HG02763 (cell line): ENCODE measurements around the gene FAM168B.
"Not testable (repeated sequence)": the region's sequence is repeated elsewhere in the genome, so short reads cannot be mapped to it uniquely, and the experiment has no call there.

Experiments
- ATAC-seq: cut with Tn5 transposase; IDR thresholded peaks from one replicate; pipeline ENCODE4 v1.9.1; 2021; ENCODE audit warnings: mild to moderate bottlenecking, moderate library complexity; ENCODE audit not compliant: unreplicated experiment

FAM168B gene, protein sequence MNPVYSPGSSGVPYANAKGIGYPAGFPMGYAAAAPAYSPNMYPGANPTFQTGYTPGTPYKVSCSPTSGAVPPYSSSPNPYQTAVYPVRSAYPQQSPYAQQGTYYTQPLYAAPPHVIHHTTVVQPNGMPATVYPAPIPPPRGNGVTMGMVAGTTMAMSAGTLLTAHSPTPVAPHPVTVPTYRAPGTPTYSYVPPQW

DNA sequence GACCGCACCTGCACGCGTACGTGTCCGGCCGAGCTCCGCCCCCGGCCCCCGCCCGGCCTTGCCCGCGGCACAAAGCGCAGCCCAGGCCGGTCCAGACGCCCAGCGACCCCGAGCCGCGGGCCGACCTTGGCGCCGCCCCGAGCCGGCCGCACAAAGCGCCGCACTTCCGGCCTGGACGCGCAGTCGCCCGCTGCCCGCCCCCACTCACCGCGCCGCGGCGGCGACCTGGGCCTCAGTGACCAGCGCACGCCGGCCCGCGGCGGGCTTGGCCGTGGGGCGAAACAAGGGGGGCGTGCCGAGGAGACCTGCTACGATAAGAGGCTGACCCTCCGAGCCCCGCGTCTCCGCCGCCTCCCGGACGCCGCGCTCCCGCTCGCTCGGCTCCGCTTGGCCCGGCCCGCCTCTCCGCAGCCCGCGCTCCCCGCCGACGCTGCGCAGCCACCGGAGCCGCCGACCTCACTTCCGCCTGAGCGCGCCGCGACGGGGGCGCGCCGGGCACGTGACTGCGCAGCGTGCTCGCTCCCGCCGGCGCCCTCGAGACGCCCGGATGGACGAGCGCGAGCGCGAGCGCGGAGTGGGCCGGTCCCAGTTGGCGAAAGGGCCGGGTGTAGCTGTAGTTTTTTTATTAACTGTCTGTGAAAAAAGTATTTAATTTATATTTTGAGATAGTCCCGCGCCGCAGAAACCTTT lies at the start of gene FAM168B:
Gene FAM168B (minus strand): TSS at position 455 of the 690 bp plus-strand sequence. CDS start 10,814 bp downstream, outside the sequence.
- ATAC-seq = peak; percentile 80

DNA sequence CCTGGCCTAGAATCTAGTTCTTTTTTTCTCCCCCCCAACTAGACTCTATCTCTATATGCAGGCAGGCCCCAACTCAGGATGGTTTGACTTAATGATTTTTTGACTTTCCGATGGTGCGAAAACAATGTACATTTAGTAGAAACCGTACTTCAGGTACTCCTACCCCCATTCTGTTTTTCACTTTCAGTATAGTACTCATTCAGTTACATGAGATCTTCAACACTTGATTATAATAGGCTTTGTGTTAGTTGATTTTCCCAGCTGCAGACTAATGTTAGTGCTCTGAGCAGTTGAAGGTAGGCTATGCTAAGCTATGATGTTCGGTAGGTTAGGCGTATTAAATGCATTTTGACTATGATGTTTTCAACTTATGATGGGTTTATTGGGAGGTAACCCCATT lies 49.6 kb upstream of the FAM168B start:
- ATAC-seq = no peak

DNA sequence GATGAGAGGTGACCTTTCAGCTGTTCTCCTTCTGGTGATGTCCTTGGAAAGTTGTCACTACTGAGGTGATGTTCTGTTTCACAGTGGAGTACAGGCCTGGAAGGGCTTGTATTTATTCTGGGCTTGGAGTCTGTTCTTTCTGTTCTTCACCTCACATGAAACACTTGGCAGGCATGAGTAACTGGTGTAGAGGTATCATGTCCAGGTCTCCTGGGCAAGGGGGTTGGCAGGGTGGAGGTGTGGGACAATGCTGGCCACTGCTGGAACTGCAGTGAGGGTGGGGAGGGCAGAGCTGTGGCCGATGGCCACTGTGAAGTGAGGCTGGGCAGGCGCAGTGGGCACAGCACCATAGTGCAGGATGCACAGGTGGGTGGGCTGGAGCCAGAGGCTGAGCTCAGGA lies 47.3 kb upstream of the FAM168B start:
- ATAC-seq = no peak

DNA sequence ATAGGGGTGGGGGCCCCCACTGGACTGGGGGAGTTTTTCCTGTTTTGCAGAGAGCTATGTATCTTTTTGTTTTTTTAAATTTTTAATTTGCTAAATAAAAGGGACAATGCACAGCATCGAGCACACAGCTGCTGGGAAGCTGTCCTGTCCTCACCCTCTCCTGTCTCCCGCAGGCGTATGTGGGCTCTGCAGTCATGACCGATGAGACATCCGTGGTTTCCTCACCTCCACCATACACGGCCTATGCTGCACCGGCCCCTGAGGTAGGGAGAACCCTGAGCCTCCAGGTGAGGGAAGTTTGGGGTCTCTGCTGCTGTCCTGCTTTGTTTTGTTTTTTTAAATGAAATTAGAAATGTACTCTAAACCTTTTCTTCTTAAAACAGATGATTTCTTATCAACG lies 39.5 kb upstream of the FAM168B start:
- ATAC-seq = no peak

DNA sequence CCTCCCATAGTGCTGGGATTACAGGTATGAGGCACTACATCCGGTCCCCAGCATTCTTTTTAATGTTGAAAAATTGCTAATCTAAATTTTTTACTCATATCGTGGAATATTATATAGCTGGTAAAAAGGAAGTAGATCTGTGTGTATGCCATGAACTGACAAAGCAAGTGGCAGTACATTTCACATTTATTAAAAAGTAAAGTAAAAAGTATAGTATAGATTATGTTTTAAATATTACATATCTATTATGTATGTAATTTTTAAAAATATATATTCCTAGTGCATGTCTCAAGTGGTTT lies 37.0 kb upstream of the FAM168B start:
- ATAC-seq = no peak

DNA sequence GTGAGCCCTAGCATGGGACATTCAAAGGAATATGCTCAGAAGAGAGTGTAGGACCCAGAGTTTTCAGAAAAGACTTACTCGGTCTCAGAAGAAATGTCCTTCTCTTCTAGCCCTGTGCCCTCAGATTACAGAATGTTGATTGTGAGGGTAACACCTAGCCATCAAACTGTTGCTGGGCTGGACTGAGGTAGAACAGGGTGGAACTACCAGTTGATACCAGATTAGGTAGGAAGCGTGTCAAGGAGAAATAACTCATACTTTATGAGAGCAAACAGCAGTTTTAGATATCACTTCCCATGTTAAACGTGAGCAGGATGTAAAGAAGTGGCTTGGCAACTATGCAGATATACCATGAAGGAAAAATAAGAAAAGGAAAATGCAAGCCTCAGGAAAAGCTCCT lies 34.7 kb upstream of the FAM168B start:
- no peak for ATAC-seq

DNA sequence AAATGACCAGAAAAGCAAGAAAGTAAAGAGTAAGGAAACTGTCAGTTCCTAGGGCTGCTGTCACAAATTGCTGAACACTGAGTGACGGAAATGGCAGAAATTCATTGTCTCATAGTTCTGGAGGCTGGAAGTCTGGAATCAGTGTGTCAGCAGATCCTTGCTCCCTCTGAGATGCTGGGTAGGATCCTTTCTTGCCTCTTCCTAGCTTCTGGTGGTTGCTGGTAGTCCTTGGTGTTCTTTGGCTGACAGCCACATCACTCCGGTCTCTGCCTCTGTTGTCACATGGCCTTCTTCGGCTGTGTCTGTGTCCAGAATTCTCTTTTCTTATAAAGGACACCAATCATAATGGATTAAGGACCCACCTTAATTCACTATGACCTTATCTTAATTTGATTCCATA lies 33.8 kb upstream of the FAM168B start:
- ATAC-seq = no peak

DNA sequence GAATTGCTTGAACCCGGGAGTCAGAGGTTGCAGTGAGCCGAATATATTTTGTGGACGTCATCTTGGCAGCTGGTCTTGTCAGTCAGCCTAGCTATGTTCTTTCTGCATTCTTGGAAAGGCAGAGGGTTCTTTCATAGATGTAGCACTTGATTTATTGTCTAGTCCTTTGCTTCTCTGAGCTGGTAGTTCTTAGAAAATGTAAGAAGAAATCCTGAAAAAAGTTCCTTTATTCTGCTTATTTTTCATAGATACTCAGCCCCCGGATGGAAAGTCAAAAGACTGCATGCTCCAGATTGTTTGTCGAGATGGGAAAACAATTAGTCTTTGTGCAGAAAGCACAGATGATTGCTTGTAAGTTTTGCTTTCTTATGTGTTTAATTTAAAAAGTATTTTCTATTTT lies 33.2 kb upstream of the FAM168B start:
- no peak for ATAC-seq

DNA sequence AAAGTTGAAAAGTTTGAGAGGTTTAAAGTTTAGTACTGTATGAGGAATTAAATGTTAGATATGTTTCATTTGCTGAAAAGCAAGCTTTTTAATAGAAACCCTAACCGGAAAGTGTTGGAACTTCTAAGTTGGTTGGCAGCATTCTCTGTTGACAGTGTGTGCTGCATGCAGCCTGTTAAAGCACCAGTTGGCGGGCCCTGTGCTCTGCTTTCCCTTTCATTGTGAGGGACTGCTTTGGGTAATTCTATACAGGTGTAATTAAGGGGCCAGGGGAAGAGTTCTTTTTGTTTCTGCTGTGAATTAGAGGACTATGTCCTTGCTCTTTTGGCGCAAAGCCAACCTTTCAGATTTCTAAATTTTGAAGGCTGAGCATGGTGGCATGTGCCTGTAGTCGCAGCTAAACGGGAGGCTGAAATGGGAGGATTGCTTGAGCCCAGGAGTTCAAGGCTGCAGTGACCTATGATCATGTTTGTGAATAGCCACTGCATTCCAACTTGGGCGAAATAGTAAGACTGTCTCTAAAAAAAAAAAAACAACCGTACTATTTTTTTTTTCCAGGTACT lies 32.0 kb upstream of the FAM168B start:
- ATAC-seq = no peak

DNA sequence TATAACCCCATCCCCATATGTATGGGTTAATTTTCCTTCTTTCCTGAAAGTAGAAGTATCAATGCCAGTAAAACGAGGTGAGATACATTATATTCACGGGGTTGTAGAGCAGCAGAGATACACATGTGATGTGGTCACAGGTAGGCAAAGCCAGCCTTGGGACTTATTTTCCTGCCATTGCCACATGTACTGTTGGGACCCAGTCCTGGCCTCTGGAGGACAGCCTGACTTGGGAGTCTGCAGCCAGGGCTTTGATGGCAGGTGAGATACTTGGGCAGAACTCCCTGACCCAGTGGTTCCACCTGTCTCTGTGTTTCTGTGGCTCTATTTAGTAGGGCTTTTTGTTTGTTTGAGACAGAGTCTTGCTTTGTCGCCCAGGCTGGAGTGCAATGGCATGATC lies 29.9 kb upstream of the FAM168B start:
- no peak for ATAC-seq

DNA sequence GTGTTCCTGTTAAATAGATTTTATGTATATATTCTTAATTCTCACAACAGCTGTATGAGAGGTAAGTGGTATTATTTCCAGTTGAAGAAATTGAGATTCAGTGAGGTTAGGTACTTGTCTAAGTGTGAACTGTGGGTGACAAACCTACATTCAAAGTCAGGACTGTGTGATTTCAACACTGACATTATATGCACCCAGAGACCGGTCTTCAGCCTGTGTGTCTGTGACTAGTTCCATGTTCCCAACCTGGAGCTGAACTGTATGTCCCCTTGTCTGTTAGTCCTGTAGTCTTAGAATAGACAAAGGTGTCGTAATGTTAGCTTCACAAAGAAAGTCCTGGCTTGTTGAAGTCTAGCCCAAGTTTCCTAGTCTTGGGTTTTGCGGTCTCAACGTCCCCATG lies 29.2 kb upstream of the FAM168B start:
- ATAC-seq = no peak

DNA sequence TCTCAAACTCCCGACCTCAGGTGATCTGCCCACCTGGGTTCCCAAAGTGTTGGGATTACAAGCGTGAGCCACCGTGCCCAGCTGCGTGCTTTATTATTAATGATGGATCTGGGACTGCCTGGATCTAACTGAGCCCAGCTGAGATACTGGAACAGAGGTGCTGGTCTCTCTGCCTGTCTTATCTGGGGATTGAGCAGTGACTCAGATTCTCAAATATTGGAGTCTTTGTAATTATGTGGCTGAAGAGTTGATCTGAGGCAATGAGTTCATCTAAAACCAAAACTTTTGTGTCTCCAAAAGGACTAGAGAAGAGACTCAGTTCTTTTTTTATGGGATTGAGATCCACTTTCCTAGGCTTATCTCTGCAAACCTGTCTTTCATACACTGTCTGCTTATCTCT lies 28.2 kb upstream of the FAM168B start:
- ATAC-seq = no peak

DNA sequence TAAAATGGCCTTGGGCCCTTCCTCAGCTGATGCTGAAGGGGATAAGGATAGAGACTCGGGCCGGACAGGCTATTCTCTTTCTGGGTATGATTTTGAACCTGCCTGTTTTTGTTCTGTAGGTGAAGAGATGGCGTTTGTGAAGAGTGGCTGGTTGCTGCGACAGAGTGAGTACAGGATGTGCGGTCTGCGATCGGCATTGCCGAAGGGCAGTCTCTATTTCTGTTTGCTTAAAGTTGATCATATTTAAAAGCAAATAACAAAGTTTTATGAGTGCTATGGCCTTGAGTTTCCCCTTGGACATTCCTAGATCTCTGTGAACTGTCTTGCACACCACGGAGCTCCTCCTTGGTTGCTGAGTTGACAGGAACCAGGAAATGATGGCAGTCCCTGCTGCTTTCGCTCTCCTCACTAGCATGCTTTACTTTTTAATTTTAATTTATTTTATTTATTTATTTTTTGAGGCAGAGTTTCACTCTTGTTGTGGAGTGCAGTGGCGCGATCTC lies 27.6 kb upstream of the FAM168B start:
- no peak for ATAC-seq

DNA sequence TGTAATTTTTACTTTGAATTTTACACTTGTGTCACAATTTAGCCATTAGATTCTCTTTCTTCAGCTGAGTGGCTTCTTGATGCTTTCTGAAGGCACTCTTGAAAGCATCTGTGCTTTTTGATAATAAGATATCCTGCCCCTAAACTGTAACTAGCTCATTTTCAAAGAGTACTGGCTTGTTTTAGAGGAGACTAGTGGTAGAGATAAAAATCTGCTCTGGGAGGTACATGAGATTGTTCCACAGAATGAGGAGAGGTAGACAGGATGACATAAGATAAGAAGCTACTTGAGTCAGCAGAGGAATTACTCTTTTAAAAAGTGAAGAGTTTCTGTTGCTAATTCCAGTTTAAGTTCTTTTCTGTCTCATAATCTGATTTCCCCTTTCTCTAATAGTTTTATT lies 22.5 kb upstream of the FAM168B start:
- ATAC-seq = no peak

DNA sequence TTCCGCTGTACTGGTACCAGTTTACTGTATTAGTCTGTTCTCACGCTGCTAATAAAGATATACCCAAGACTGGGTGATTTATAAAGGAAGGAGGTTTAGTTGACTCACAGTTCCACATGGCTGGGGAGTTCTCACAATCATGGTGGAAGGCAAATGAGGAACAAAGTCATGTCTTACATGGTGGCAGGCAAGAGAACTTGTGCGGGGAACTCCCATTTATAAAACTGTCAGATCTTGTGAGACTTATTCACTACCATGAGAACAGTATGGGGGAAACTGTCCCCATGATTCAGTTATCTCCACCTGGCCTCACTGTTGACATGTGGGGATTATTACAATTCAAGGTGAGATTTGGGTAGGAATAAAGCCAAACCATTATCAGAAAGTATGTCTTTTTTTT lies 21.7 kb upstream of the FAM168B start:
- not testable (repeated sequence) for ATAC-seq

DNA sequence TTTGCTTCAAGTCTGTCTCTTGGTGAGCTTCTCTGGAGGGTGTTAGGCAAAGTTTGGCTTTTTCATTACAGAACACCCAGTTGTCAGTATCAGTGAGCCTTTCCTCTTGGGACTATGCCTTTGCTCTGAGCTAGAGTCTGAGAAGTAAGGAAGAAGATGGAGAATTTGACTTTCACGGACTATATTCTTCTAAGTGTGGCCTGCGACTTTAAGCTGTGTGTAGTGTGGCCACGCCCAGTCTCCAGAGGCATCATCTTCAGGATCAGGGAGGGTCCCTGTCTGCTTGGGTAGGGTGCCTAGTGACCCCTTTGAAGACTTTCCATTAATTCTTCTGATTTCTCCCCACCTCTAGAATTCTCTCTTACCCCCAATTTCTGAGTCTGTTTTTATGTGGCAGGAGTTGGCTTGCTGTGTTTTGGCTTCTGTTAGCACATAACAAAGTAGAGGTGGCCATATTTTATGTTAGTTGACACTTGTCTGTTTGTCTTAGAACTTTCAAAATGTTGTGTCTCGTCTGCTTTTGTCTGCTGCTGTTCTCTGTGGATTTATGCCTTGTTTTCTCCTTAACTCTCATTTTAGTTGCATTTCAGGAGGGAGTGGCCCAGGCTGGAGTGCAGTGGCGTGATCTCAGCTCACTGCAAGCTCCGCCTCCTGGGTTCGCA lies 20.4 kb upstream of the FAM168B start:
- ATAC-seq = no peak

DNA sequence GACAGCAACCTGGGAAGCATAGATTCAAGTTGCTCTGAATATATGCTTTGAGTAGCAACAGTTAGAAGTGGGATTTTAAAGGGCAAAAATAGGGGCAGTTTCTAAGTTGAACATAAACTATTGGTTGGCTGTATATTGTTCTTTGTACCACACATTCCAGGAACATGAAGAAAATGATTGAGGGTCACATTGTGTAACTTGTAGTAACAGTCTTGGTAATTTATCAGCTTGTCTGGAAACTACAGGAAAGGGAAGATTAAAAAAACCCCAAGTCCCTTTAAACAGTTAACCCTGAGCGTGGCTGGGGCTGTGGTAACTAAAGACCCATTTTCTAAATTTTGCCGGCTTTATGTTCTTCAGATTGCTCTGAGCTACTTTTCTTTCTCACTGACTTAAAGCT lies 19.3 kb upstream of the FAM168B start:
- no peak for ATAC-seq

DNA sequence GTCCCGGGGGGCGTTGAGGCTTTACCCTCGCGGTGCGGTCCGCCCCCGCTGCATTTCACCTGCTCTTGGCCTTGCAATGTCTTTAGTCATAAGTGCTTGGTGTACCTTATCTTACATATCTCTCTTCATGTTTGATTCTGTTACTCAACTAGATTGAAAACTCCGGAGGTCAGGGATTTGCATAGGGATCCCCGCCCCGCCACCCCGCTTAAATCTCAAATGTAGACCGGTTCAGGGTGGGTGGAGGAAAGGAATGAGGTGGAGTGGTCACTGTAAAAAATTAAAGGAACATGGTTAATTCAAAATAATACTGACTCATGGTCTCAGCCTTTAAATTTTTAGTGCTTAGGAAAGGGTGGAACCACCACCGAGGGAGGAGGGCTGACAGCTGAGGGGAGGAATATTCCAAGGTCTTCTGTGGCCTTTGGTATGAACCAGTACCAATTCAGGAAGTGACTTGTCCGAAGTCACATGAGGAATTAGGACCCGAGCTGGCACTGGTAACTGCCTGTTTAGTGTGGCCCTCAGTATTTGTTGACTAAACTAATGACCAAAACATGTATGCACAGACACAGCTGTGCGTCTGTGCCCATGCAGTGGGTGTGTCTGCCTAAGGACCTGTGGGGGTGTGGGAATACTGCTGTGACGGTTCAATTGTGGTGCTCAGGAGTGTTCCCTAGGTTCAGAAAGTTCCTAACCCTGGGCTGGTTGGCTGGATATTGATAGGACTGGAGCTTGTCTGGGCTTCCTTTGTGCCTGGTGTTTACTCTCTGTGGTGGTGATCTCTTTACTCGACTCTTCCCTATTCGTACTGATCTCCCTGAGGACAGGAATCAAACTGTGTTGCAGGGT lies 12.9 kb upstream of the FAM168B start:
- peak; percentile 42 for ATAC-seq

DNA sequence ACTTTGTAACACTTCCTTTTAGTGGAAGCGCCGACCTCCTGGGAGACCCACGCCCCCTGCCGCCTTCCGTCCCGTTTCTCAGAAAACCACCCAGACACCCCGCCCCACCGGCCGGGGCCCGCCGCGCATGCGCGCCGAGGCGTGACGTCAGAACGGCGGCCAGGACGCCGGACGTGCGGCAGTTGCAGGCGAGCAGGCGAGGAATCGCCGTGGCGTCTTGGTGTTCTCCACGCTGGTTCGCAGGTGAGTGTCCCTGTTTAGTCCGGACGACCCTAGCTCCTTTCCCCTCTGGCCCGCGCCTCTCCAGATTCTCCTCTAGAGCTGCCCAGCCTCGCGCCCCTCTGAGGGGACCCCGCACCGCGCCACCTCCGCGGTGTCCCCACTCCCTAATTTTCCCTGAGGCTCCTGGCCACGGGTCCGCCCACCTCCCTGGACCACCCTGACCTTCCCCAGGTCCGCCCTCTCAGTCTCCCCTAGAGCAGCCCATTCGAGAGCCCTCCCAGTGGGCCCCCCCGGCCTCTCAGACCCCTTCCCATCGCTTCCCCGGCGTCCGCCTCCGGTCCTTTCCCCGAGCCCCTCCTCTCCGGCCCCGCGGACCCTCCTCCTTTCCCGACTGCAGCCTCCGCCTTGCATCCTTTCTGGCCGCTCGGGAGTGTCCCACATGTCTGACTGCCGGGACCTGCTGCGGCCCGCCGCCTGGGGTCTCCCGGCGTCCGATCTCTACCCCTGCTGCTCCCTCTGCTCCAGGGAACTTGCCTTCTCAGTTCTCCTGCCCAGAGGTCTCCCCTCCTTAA lies 12.1 kb upstream of the FAM168B start, which contains the start of gene PLEKHB2:
Gene PLEKHB2 (plus strand): TSS at position 181 of the 794 bp plus-strand sequence. CDS start 15,606 bp downstream, outside the sequence.
- ATAC-seq = peak; percentile 85

DNA sequence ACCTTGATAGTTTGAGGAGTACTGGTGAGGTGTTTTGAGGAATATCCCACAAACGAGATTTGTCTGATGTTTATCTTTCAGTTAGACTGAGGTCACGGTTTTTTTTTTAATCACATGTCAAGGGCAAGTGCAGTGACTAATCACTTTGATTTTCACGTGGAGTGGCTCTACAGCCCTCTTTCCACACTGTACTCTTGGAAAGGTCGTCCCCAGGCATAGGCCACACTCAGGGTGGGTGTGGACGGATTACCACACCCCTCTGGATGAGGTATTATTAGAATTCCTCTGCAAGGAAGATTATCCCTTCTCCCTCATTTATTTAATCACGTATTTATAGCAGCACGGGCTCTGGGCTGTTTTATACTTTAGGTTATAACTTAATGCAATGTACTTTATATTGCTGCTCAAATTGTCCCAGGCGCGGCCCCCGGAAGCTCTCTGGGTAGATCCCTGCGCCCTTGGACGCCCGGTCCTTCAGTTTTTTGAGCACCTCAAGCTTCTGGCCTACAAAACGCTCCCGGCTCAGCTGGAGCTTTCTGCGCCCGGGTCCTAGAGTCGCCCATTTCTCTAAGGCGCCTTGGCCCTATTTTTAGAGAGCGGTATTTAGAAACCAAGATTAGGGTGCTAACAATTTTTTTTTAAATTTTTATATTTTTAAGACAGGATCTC lies 11.4 kb upstream of the FAM168B start:
- ATAC-seq = peak; percentile 70
